GM18867 (cell line): Measurements from ENCODE around the gene USO1.
A peak's percentile ranks its signal among the peaks of the same experiment; 100 is the strongest.

Experiments used
- ATAC-seq: cut with Tn5 transposase; IDR thresholded peaks from one replicate; pipeline ENCODE4 v1.9.1; 2021; ENCODE audit warnings: mild to moderate bottlenecking, moderate library complexity; ENCODE audit not compliant: unreplicated experiment

Gene USO1

DNA sequence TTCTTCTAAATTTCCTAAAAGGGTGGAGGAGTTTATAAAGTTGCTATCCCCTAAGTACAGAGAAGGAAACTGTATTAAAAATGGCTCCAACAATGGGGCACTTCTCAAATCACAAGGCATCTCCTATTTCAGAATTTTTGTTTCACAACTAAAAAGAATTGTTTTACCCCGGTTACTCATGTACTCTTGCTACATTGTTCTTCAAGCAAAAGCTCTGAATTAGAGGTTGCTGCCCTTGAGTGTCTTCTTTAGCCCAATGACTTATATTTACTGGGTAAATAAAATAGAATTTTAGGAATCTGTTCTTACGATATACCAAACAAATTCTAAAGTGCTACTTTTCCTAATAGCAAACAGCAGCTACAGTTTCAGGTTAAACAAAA lies 110.4 kb downstream of the USO1 start:
- no peak for ATAC-seq

DNA sequence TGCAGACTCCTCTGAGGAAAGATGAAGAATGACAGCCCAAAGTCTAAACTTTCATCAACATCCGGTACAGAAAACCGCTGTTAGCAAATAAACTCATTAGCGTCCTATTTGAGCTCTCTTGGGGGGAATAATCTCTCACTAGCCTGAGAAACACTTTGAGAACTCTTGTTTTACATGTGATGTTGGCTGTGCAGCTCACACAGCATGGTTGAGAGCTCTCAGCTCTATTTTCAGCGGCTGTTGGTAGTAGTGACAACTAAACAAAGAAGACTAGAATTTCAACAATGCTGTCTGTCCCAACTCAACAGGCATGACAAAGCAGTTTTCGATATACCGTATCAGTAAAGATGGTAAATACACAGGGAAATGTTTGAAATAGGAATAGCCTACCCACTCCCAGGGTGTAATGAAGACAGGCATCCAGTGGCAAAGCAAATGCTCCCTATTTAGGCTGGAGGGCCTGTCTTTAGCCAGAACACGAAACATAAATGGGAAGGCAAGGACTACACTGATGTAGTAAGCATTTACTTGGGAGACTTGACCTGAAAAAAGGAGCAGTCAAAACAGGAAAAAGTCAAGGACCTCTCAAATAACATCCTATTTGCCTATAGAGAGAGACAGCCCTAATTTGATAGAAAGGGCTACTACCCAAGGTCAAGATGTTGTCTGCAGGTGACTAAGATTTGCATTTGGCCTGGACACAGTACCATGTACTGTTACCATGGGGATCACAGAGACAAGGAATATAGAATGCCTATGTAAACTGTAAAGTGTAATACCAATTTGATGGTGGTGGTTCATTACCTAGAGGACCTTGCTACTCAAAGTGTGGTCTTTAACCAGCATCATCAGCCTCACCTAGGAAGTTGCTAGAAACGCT lies 117.5 kb downstream of the USO1 start:
- ATAC-seq, result no peak

DNA sequence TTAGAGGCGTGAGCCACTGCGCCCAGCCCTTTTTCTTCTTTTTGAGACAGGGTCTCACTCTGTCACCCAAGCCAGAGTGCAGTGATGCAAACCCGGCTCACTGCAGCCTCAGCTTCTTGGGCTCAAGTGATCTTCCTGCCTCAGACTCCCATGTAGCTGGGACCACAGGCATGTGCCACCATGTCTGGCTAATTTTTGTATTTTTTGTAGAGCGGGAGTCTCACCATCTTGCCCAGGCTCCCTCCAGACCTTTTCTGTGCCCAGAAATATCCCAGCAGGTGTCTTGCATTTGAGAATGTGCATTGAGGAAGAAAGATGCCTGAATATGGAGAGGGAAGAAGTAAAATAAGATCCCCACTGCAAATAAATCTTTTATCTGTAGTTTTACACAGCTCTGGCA lies 119.2 kb downstream of the USO1 start:
- ATAC-seq, result no peak

DNA sequence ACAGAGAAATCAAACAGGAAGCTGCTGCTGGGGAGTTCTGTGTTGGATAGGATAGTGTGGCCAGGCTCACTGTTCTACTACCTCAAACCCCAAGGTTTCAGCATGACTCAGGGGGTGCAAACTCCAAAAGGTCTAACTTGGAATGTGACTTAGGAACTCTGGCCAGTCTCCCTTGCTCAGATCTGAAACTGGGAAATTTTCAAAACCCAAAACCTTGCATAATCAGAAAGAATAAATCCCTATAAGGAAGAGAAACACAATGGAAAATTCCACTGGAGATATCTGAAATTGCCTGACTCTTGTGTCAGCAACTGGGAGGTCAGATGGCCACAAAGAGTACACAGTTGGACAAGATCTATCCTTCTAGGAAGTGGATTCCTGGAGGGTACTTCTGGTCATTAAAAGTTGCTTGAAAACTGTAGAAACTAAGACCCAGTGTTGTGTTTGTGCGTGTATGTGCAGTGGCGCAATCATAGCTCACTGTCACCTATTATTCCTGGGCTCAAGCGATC lies 119.8 kb downstream of the USO1 start:
- no peak for ATAC-seq

DNA sequence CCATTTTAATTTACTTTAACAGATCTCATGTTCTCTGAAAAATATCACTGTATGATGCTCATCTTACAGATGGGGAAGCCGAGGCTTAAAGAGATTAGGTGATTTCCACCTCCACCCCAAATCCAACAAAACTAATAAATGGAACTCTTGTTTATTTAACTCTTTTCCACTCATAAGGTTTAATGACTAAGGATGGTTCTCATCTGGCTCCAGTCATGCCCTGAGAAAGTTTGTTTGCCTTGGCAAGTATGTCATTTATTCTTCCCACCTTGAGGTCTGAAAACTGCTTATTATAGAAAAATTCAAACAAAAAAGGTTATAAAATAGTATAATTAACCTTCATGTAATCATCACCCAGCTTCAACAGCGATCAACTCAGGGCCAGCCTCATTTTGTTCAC lies 121.6 kb downstream of the USO1 start:
- ATAC-seq, result no peak

DNA sequence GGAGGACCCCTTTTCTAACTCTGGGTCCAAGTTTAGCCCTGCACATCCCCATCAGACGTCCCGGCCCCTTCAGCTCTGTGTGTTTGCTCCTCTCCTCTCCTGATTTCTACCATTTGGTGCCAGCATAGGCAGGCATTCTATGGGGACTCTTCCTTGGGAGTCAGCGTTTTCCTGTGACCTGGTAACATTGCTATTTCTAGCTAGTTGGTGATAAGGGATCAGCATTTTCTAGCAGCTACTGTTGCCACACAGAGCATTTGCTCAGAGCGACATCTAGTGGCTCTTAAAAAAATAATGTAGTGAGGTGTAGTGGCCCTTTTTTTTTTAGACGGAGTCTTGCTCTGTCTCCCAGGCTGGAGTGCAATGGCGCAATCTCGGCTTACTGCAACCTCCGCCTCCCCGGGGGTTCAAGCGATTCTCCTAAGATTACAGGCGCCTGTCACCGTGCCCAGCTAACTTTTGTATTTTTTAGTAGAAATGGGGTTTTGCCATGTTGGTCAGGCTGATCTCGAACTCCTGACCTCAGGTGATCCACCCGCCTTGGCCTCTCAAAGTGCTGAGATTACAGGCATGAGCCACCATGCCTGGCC lies 123.9 kb downstream of the USO1 start:
- peak; percentile 71 for ATAC-seq

DNA sequence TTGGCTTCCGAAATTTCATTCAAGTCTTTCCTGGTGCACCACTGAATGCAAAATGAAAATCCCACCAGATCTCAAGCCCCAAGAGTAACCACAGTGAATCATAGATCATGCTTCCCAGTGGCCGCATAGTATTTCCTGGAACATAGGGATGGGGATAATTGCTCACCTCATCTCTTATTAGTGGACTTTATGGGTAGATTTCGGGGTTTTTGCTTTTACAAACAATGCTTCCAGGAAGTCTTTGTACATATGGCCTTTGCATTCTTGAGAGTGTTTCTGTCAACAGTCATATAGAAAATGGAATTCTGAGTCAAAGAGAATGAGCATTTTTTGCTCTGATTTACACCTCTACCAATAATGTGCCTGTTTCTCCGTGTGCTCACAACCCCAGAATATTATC lies 124.5 kb downstream of the USO1 start:
- ATAC-seq, result no peak

DNA sequence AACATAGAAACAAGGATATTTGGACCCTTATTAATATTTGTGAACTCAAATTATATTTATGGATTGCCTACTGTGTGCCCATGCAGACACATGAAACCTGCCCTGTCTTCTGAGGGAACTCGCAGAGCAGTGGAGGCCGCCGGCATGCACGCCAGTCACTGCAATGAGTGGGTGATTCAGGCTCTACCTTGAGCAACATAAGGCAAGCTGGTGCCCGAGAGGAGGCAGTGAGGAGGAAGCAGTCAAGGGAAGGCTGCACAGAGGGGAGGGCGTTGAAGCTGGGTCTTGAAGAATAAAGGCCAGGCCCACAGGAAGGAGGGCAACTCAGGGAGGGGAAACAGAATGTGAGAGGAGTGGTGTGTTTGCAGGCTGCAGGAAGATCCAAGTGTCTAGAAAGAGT lies 125.1 kb downstream of the USO1 start:
- no peak for ATAC-seq

DNA sequence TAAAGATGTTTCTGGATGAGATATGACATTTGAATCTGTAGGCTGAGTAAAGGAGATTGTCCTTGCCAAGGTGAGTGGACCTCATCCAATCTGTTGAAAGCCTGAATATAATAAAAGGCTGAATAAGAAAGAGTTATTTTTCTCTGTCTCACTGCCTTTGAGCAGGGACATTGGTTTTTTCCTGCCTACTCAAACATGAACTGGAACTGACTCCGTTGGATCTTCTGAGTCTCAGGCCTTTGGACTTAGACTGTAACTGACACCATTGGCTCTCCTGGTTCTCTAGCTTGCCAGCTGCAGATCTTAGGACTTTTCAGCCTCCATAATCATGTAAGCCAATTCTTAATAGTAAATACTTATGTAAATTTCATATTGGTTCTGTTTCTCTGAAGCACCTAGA lies 134.3 kb downstream of the USO1 start:
- ATAC-seq, result no peak

DNA sequence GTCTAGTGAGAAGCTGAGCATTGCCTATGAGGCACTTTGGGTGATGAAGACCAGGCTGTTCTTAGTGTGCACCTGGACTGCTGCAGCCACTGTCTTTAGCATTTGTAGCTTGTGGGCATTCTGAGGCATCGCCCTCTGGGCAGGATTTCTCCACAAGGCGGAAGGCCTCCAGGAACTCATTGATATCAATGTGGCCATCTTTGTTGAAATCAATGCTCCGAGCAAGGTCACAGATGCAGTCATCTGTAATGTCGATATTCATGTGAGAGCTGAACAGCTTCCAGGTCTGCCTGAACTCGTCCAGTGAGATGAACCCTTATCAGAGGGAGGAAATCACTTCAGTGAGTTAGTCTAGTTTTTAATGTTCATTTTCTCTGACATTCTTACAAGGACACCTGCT lies 136.2 kb downstream of the USO1 start:
- no peak for ATAC-seq
